WTC11 (cell line): Measurements from ENCODE around the gene CETP. TPM values are rescaled to one million over a fixed set of nuclear protein-coding genes. Genes with fewer than 3 reads are reported as not detected.

Experiments used
- ATAC-seq: fragments of 200-7000 bp; cut with Tn5 transposase; 2 replicates; pipeline ENCODE4 v1.10.0; 2021; ENCODE audit warnings: mild to moderate bottlenecking, moderate library complexity
- CTCF ChIA-PET: fragments of 300-600 bp; sonication (Branson Sonifier 250); formaldehyde crosslinking; loops from one replicate; lab custom pipeline; 2021; ENCODE audit warnings: antibody characterized with exemption; lab: Charles Lee
- POLR2A ChIA-PET: fragments of 350-600 bp; sonication (Branson Sonifier 250); formaldehyde crosslinking; loops from one replicate; lab custom pipeline; 2021; ENCODE audit warnings: antibody characterized with exemption; lab: Charles Lee
- DNase-seq: peaks from one replicate; pipeline ENCODE4 v3.0.0; 2021; ENCODE audit warnings: low spot score
- H3K27ac Mint-ChIP-seq: 2 replicates; pipeline ENCODE4 v1.8.0; 2021; ENCODE audit warnings: mixed read lengths
- H3K27me3 Mint-ChIP-seq: 2 replicates; pipeline ENCODE4 v1.8.0; 2021; ENCODE audit warnings: low read depth, mild to moderate bottlenecking, moderate library complexity, mixed read lengths
- H3K36me3 Mint-ChIP-seq: 2 replicates; pipeline ENCODE4 v1.8.0; 2021; ENCODE audit warnings: mixed read lengths
- H3K4me1 Mint-ChIP-seq: 2 replicates; pipeline ENCODE4 v1.8.0; 2022; ENCODE audit warnings: mixed read lengths
- H3K4me3 Mint-ChIP-seq: 2 replicates; pipeline ENCODE4 v1.8.0; 2021; ENCODE audit warnings: mild to moderate bottlenecking, moderate library complexity, mixed read lengths
- H3K9me3 Mint-ChIP-seq: 2 replicates; pipeline ENCODE4 v1.8.0; 2021; ENCODE audit warnings: mixed read lengths
- AFF4 ChIP-seq: sonication (generic); formaldehyde crosslinking; IDR thresholded peaks from 2 replicates; pipeline ENCODE4 v1.8.1; 2023; ENCODE audit warnings: mild to moderate bottlenecking, missing genetic modification reagents, borderline replicate concordance
- ATF6 ChIP-seq: sonication (generic); formaldehyde crosslinking; IDR thresholded peaks from 2 replicates; pipeline ENCODE4 v1.8.1; 2023; ENCODE audit warnings: mild to moderate bottlenecking, missing genetic modification reagents
- CBFB ChIP-seq: sonication (generic); formaldehyde crosslinking; IDR thresholded peaks from 2 replicates; pipeline ENCODE4 v1.8.1; 2022; ENCODE audit warnings: mild to moderate bottlenecking, low read depth, missing genetic modification reagents
- ERG ChIP-seq: fragments of 250-450 bp; sonication (Bioruptor Pico); IDR thresholded peaks from 2 replicates; pipeline ENCODE4 v1.8.0; 2021; ENCODE audit warnings: mild to moderate bottlenecking
- ESRRA ChIP-seq: sonication (generic); formaldehyde crosslinking; IDR thresholded peaks from 2 replicates; pipeline ENCODE4 v1.8.1; 2022; ENCODE audit warnings: mild to moderate bottlenecking, missing genetic modification reagents, borderline replicate concordance
- GTF2I ChIP-seq: fragments of 250-450 bp; sonication (Bioruptor Pico); conservative IDR thresholded peaks from 2 replicates; pipeline ENCODE4 v1.4.0; 2021; ENCODE audit warnings: mild to moderate bottlenecking
- IRF1 ChIP-seq: sonication (generic); formaldehyde crosslinking; IDR thresholded peaks from 2 replicates; pipeline ENCODE4 v1.8.0; 2023; ENCODE audit warnings: missing genetic modification reagents
- IRF2 ChIP-seq: sonication (generic); formaldehyde crosslinking; IDR thresholded peaks from 2 replicates; pipeline ENCODE4 v1.8.0; 2022; ENCODE audit warnings: low read depth, missing genetic modification reagents, borderline replicate concordance
- MXD4 ChIP-seq: fragments of 250-450 bp; sonication (Bioruptor Pico); IDR thresholded peaks from 2 replicates; pipeline ENCODE4 v1.8.0; 2021; ENCODE audit warnings: mild to moderate bottlenecking, moderate library complexity, borderline replicate concordance
- PRDM15 ChIP-seq: sonication (generic); formaldehyde crosslinking; IDR thresholded peaks from 2 replicates; pipeline ENCODE4 v1.8.0; 2022; ENCODE audit warnings: missing genetic modification reagents
- STAT6 ChIP-seq: sonication (generic); formaldehyde crosslinking; conservative IDR thresholded peaks from 2 replicates; pipeline ENCODE4 v1.8.1; 2023; ENCODE audit warnings: mild to moderate bottlenecking, low read depth, missing genetic modification reagents, moderate library complexity
- ZBTB21 ChIP-seq: sonication (generic); formaldehyde crosslinking; IDR thresholded peaks from 2 replicates; pipeline ENCODE4 v1.8.1; 2023; ENCODE audit warnings: mild to moderate bottlenecking, missing genetic modification reagents, borderline replicate concordance
- ZMAT4 ChIP-seq: fragments of 250-450 bp; sonication (Bioruptor Pico); IDR thresholded peaks from 2 replicates; pipeline ENCODE4 v1.9.0; 2021; ENCODE audit warnings: mild to moderate bottlenecking
- ZNF281 ChIP-seq: sonication (generic); formaldehyde crosslinking; IDR thresholded peaks from 2 replicates; pipeline ENCODE4 v1.8.0; 2023; ENCODE audit warnings: mild to moderate bottlenecking, missing genetic modification reagents
- ZNF317 ChIP-seq: sonication (generic); formaldehyde crosslinking; IDR thresholded peaks from 2 replicates; pipeline ENCODE4 v1.8.1; 2023; ENCODE audit warnings: low read depth, mild to moderate bottlenecking, moderate library complexity, missing genetic modification reagents, borderline replicate concordance
- total RNA-seq: library from RNA; stranded (reverse); gene quantifications from 3 replicates; pipeline ENCODE4 v1.2.3, GENCODE V29; 2021

Gene CETP
- total RNA-seq, 1 experiment from 2014 or later, result not detected

- TF ChIP-seq ZNF281 (no peak), PRDM15 (CRISPR knock-in tag) (no peak), ATF6 (CRISPR knock-in tag) (no peak), IRF2 (CRISPR knock-in tag) (no peak)
Observed at GRCh38 chr16:56927471-56927870, 34.3 kb upstream of the CETP start (continued).

GRCh38 chr16:56929639-56930038 is 32.1 kb upstream of the CETP start:
- Mint-ChIP-seq H3K9me3 (no peaks in the 10 kb centered on the region; the same call in 1 of the 2 replicates), H3K27me3 (no peaks in the 10 kb centered on the region), H3K4me1 (peaks cover 26% of the 10 kb centered on the region), H3K36me3 (no peaks in the 10 kb centered on the region), H3K27ac (no peak overlapping the region), H3K4me3 (no peak overlapping the region)
- no peak for DNase-seq
- ATAC-seq, result no peak
- POLR2A ChIA-PET, result no interaction called here
- CTCF ChIA-PET, result interaction anchor here (2.4 kb wide), 1 partner anchor 35 kb away, joined by 10 read pairs; no protein-coding TSS in a partner anchor
- no peak for TF ChIP-seq ATF6 (CRISPR knock-in tag)
- no peak for TF ChIP-seq ZMAT4 (CRISPR knock-in tag)
- no peak for TF ChIP-seq CBFB (CRISPR knock-in tag)
- TF ChIP-seq ZBTB21 (CRISPR knock-in tag), result no peak
- no peak for TF ChIP-seq GTF2I (CRISPR knock-in tag)
- no peak for TF ChIP-seq AFF4 (CRISPR knock-in tag)
- no peak for TF ChIP-seq ZNF317 (CRISPR knock-in tag)
- TF ChIP-seq ESRRA (CRISPR knock-in tag), result no peak
- no peak for TF ChIP-seq MXD4
- TF ChIP-seq IRF1, result no peak
- TF ChIP-seq ERG (CRISPR knock-in tag), result no peak
- TF ChIP-seq STAT6 (CRISPR knock-in tag), result no peak
